ENCODE results near the gene MAPK4. TPM values are rescaled to one million over a fixed set of nuclear protein-coding genes. Genes with fewer than 3 reads are reported as not detected.

Gene MAPK4
- not detected in 2 replicates for total RNA-seq

DNA sequence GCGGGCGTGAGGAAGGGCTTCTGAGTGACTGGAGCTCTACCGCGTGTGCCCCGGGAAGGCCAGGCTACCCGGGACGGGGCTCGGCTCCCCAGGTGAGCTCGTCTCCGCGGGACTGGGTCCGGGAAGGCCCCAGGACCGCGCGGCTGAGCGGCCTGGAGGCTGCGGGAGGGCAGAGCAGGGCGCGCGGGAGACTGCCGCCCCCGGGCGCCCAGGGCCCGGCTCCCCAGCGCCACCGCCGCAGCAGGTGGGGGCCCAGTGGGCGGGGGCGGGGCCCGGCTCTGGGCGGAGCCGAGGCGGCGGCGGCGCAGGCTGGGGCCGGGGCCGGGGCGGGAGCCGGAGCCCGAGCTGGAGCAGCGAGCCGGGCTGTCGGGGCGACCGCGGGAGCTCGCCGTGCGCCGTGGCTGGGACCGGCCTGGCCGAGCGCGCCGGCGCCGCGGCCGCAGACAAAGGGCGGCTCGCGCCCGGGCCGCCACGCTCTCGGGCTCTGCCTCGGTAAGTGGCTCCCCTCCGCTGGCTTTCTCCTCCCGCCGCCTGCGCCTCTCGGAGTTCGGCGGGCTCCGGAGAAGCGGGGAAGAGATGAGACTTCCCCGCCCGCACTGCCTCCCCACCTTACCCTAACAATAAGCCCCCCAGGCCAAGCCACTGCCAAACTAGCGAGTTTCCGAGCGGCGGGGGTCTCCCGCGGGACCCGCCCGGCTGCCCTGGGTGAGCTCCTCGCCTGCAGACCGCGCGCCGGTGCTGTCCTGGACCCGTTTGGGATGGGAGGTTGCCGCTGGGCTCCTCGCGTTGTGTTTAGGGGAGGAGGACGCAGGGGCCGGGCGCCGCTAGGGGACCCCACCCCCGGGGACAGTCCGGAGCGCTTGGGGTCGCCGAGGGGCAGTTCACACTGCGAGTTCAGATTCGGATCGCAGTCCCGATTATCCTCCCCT is at the start of gene MAPK4:
Gene MAPK4 (plus strand): TSS at position 336 of the 929 bp plus-strand sequence. CDS start 103,872 bp downstream, outside the sequence.

Other genes with a start within 250 kb of the MAPK4 start
- 10.7 and 16.4 TPM in 2 replicates for gene SKA1, start 185.0 kb upstream of the MAPK4 start, total RNA-seq